ENCODE measurements around the gene BRPF3. TPM values are rescaled to one million over a fixed set of nuclear protein-coding genes. Genes with fewer than 3 reads are reported as not detected.

BRPF3 gene
- total and polyA plus RNA-seq, 2 donors (not counting 3 experiments of a cell fraction or from before 2014, with no cell fraction given) = 30.5 to 35.7 TPM

DNA sequence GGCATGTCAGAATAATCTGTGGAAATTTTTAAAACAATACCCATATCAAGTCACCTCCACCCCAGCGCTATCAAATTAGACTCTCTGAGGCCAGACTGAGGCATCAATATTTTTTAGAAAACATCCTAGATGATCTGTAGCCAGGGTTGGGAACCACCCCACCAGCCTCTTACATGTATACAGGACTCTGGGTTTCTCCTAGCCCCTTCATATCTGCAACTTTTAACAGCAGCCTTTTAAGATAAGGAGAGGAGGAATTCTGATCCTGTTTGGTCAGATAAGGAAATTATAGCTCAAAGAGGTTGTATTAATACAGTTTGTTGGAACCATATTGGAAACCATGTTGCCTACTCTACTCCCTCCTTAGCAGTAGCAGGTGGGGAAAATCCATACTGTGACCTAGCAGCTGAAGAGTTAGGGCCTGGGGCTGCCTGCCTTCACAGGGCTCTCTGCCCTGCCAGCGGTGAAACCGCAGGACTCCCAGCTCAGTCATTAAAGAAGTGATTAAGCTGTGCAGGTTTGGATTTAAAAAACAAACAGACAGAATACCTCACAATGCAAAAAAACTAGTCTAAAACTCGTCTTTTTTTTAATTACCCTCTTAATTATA is 30.0 kb downstream of the BRPF3 start:
- ChIA-PET POLR2A (no interaction called here), CTCF (interaction anchor here (1.2 to 5.2 kb wide), 2 partner anchors 10 to 76 kb away, joined by 4 to 21 read pairs; no protein-coding TSS in a partner anchor)
- no peaks in the 10 kb centered on the region for H3K27me3 ChIP-seq (ENCODE audit: control insufficient read depth in 2 of 2, insufficient read depth in 2 of 2, low read length in 2 of 2)
- H3K4me3 ChIP-seq (replicated peaks in 1 of 3; ENCODE audit: insufficient read depth in 1 of 3, low read depth in 1 of 3, low read length in 3 of 3) = no peak overlapping the region
- no peak for FAIRE-seq
- no peak for DNase-seq (ENCODE audit: low read depth, low spot score)
- dilution Hi-C loops (cut with MboI; ENCODE audit: extremely low pct_ligation_motif_present, low sequenced_read_pairs) = no loop called here
- no peak overlapping the region for H3K27ac ChIP-seq (ENCODE audit: insufficient read depth, low read depth, low read length)
- intact Hi-C loops (cut with micrococcal nuclease) = no loop called here
- no peaks in the 10 kb centered on the region for H3K9me3 ChIP-seq (replicated peaks; ENCODE audit: control insufficient read depth, insufficient read depth, low read length)
- H2AFZ ChIP-seq (ENCODE audit: low read depth, low read length) = no peak overlapping the region
- peaks cover 16% of the 10 kb centered on the region for H3K4me1 ChIP-seq (ENCODE audit: control insufficient read depth, extremely low read depth, insufficient read depth, low read length)
- no TSS peak for BruUV-seq (replicated peaks)
- H4K20me1 ChIP-seq (replicated peaks; ENCODE audit: control insufficient read depth, extremely low read depth, insufficient read depth, low read length) = peaks cover 3% of the 10 kb centered on the region
- TF ChIP-seq POLR2AphosphoS5 (IDR thresholded peaks at IDR 0.05; ENCODE audit: insufficient read depth, low read depth, low read length) (no peak), FOS (IDR thresholded peaks at IDR 0.05; ENCODE audit: borderline replicate concordance, insufficient read depth, low read length) (no peak), MYC (IDR thresholded peaks at IDR 0.05; ENCODE audit: low read depth, low read length) (no peak), JUN (IDR thresholded peaks at IDR 0.05; ENCODE audit: borderline replicate concordance, insufficient read depth, insufficient read length, low read depth) (no peak)
- TF ChIP-seq, protein P1, sequence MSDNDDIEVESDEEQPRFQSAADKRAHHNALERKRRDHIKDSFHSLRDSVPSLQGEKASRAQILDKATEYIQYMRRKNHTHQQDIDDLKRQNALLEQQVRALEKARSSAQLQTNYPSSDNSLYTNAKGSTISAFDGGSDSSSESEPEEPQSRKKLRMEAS (IDR thresholded peaks at IDR 0.05; ENCODE audit: insufficient read depth, insufficient read length) = no peak
- TF ChIP-seq, protein P2, sequence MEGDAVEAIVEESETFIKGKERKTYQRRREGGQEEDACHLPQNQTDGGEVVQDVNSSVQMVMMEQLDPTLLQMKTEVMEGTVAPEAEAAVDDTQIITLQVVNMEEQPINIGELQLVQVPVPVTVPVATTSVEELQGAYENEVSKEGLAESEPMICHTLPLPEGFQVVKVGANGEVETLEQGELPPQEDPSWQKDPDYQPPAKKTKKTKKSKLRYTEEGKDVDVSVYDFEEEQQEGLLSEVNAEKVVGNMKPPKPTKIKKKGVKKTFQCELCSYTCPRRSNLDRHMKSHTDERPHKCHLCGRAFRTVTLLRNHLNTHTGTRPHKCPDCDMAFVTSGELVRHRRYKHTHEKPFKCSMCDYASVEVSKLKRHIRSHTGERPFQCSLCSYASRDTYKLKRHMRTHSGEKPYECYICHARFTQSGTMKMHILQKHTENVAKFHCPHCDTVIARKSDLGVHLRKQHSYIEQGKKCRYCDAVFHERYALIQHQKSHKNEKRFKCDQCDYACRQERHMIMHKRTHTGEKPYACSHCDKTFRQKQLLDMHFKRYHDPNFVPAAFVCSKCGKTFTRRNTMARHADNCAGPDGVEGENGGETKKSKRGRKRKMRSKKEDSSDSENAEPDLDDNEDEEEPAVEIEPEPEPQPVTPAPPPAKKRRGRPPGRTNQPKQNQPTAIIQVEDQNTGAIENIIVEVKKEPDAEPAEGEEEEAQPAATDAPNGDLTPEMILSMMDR (IDR thresholded peaks at IDR 0.05; ENCODE audit: extremely low read depth in 1 of 2, insufficient read depth in 1 of 2, low read depth in 1 of 2, low read length in 2 of 2) = no peak
- H3K36me3 ChIP-seq (ENCODE audit: control insufficient read depth in 2 of 2, extremely low read depth in 1 of 2, insufficient read depth in 2 of 2, low read length in 2 of 2) = peaks cover 37 to 51% of the 10 kb centered on the region in 2 experiments
- H3K79me2 ChIP-seq (ENCODE audit: control insufficient read depth, insufficient read depth, low read length) = peaks cover 3% of the 10 kb centered on the region
- H3K9me1 ChIP-seq (replicated peaks; ENCODE audit: control insufficient read depth, extremely low read depth, insufficient read depth, low read length) = no peaks in the 10 kb centered on the region
- no peak overlapping the region for H3K9ac ChIP-seq (replicated peaks; ENCODE audit: extremely low read depth, insufficient read depth, low read length)
- no peak overlapping the region for H3K4me2 ChIP-seq (ENCODE audit: insufficient read depth, low read length)

Measured in endothelial cell of umbilical vein (primary cell).